Colonic mucosa (tissue), 4 donors: ENCODE results near the gene NABP2. TPM values are rescaled to one million over a fixed set of nuclear protein-coding genes. Genes with fewer than 3 reads are reported as not detected.

ENCODE experiments used
- DNase-seq: peaks from one replicate; pipeline ENCODE4 v3.0.0-alpha.2; 2020
- H3K27ac ChIP-seq: fragments of 200-600 bp; one replicate; pipeline ENCODE4 v1.8.0; 2021
- H3K27me3 ChIP-seq: fragments of 200-600 bp; one replicate; pipeline ENCODE4 v1.8.0; 2021
- H3K36me3 ChIP-seq: fragments of 200-600 bp; one replicate; pipeline ENCODE4 v1.8.0; 2021
- H3K4me1 ChIP-seq: fragments of 200-600 bp; one replicate; pipeline ENCODE4 v1.8.0; 2021; ENCODE audit warnings: mild to moderate bottlenecking
- H3K4me3 ChIP-seq: fragments of 200-600 bp; one replicate; pipeline ENCODE4 v1.8.0; 2021
- H3K9ac ChIP-seq, 2 donors: one replicate each; pipeline ENCODE4 v1.7.0; 2013; ENCODE audit warnings: control low read depth in 2 of 2, low read depth in 2 of 2, low read length in 2 of 2
- H3K9me3 ChIP-seq: fragments of 200-600 bp; one replicate; pipeline ENCODE4 v1.8.0; 2021
- CTCF ChIP-seq: fragments of 200-600 bp; IDR thresholded peaks from one replicate; pipeline ENCODE4 v1.8.0; 2022; ENCODE audit warnings: antibody characterized with exemption, mild to moderate bottlenecking
- intact Hi-C: fragments of 100-400 bp; cut with DNase I; formaldehyde crosslinking; loops from one replicate; pipeline ENCODE4 v1.14.1; 2022
- total RNA-seq, 2 donors: library from RNA; stranded (reverse); fragmentation: NEBNext Ultra II Directional in 1 of 2; extraction: Animal tissue kit (Norgen Biotek cat#: 25700) in 1 of 2; gene quantifications; one replicate each; pipeline ENCODE4 v1.2.1, GENCODE V29; 2021
- donor health status: healthy.
- donor health status: DM: no; HTN: no; CAD: no.
- donor health status: DM: no; HTN: no; CAD: no.

NABP2 gene
- total RNA-seq, 2 donors from 2014 or later = 30.3 to 68.4 TPM

- H3K27ac ChIP-seq = no peak overlapping the region
- peaks cover 30% of the 10 kb centered on the region for H3K36me3 ChIP-seq
- H3K9ac ChIP-seq = no peak overlapping the region
- H3K27me3 ChIP-seq = no peaks in the 10 kb centered on the region
- H3K9me3 ChIP-seq = no peaks in the 10 kb centered on the region
- DNase-seq = no peak
- TF ChIP-seq CTCF = no peak
- no peaks in the 10 kb centered on the region for H3K4me1 ChIP-seq
- intact Hi-C loops = no loop called here
- no peak overlapping the region for H3K4me3 ChIP-seq
These were observed 23.8 kb downstream of the NABP2 start for GRCh38 chr12:56247923-56248322.

GRCh38 chr12:56248711-56249110, 24.6 kb downstream of the NABP2 start:
- H3K9ac ChIP-seq = no peak overlapping the region

GRCh38 chr12:56252649-56253048, 28.5 kb downstream of the NABP2 start:
- no peaks in the 10 kb centered on the region for H3K9me3 ChIP-seq
- peaks cover 18% of the 10 kb centered on the region for H3K36me3 ChIP-seq
- no peak for TF ChIP-seq CTCF
- no peaks in the 10 kb centered on the region for H3K27me3 ChIP-seq
- no peak overlapping the region for H3K4me3 ChIP-seq
- no peak overlapping the region for H3K27ac ChIP-seq
- no peak overlapping the region for H3K9ac ChIP-seq
- intact Hi-C loops = no loop called here
- DNase-seq = no peak
- H3K4me1 ChIP-seq = peaks cover 5% of the 10 kb centered on the region

More at GRCh38 chr12:56248711-56249110, 24.6 kb downstream of the NABP2 start:
- H3K9me3 ChIP-seq = no peaks in the 10 kb centered on the region
- H3K4me1 ChIP-seq = no peaks in the 10 kb centered on the region
- intact Hi-C loops = no loop called here
- H3K27ac ChIP-seq = no peak overlapping the region
- no peaks in the 10 kb centered on the region for H3K27me3 ChIP-seq
- DNase-seq = no peak
- peaks cover 34% of the 10 kb centered on the region for H3K36me3 ChIP-seq
- no peak for TF ChIP-seq CTCF
- no peak overlapping the region for H3K4me3 ChIP-seq

GRCh38 chr12:56253091-56253490, 28.9 kb downstream of the NABP2 start:
- Histone ChIP-seq H3K27ac (no peak overlapping the region), H3K4me1 (peaks cover 5% of the 10 kb centered on the region), H3K9me3 (no peaks in the 10 kb centered on the region), H3K36me3 (peaks cover 18% of the 10 kb centered on the region), H3K27me3 (no peaks in the 10 kb centered on the region), H3K4me3 (no peak overlapping the region), H3K9ac (no peak overlapping the region)
- intact Hi-C loops = no loop called here
- TF ChIP-seq CTCF = no peak
- DNase-seq = no peak

GRCh38 chr12:56255671-56256070, 31.5 kb downstream of the NABP2 start:
- Histone ChIP-seq H3K4me1 (peaks cover 5% of the 10 kb centered on the region), H3K27ac (no peak overlapping the region), H3K4me3 (no peak overlapping the region), H3K9me3 (no peaks in the 10 kb centered on the region), H3K36me3 (peaks cover 18% of the 10 kb centered on the region), H3K27me3 (no peaks in the 10 kb centered on the region), H3K9ac (no peak overlapping the region)
- intact Hi-C loops = loop anchor here (5.0 kb wide), 1 partner anchor 33 kb away; the partner anchor contains the start of genes NABP2 and RNF41
- DNase-seq = no peak
- no peak for TF ChIP-seq CTCF
